HCT116 (cell line): Measurements from ENCODE around the gene CNTNAP2. TPM values are rescaled to one million over a fixed set of nuclear protein-coding genes. Genes with fewer than 3 reads are reported as not detected.

Experiments used
- ATAC-seq: fragments of 200-7000 bp; cut with Tn5 transposase; 2 replicates; pipeline ENCODE4 v1.9.1; 2020; ENCODE audit warnings: mild to moderate bottlenecking, moderate library complexity
- BruUV-seq: library from RNA; stranded (reverse); fragments of 400-500 nt; replicated peaks from 2 replicates; lab custom pipeline; 2021; lab: Mats Ljungman, UMichigan
- CTCF ChIA-PET: fragments of 300-600 bp; sonication (Branson Sonifier 250); formaldehyde crosslinking; loops from one replicate; lab custom pipeline; 2021; ENCODE audit warnings: antibody characterized with exemption; lab: Charles Lee
- POLR2A ChIA-PET: fragments of 300-600, 350-600 bp; sonication (Branson Sonifier 250); formaldehyde crosslinking; loops from one replicate; lab custom pipeline; 2021; ENCODE audit warnings: antibody characterized with exemption; lab: Charles Lee
- RAD21 ChIA-PET, 2 experiments: fragments of 300-600 bp; sonication (Branson Sonifier 250); formaldehyde crosslinking; loops; one replicate each; lab custom pipeline; 2023; ENCODE audit warnings: low total read pairs in 2 of 2; ENCODE audit not compliant: uncharacterized antibody in 2 of 2, unreplicated experiment in 2 of 2, low non-redundant PET in 1 of 2; lab: Charles Lee
- DNase-seq: peaks from one replicate; pipeline ENCODE4 v3.0.0-alpha.2; 2010; ENCODE audit warnings: low read depth, low spot score
- H2AFZ ChIP-seq: fragments of 200-600 bp; shearing (Covaris generic), sonication (generic); 2 replicates; pipeline ENCODE4 v1.6.1; 2017; ENCODE audit warnings: low read depth, mixed run types, mixed read lengths, antibody characterized with exemption, low read length; ENCODE audit not compliant: poor library complexity, severe bottlenecking
- H3K27ac ChIP-seq: 2 replicates; pipeline ENCODE4 v1.5.1; 2012; ENCODE audit warnings: low read depth, low read length
- H3K27me3 ChIP-seq: fragments of 200-600 bp; sonication (generic); 2 replicates; pipeline ENCODE4 v1.6.1; 2016; ENCODE audit warnings: mixed run types, low read length, mixed read lengths; ENCODE audit not compliant: insufficient read depth
- H3K36me3 ChIP-seq, 2 experiments: fragments of 200-500 bp in 1 of 2; fragments of 200-600 bp in 1 of 2; sonication (Bioruptor generic) in 1 of 2; sonication (generic) in 1 of 2; 2 replicates each; pipeline versions ENCODE4 v1.5.1 to v1.6.1; 2014 to 2016; ENCODE audit warnings: low read length in 2 of 2, inconsistent platforms in 1 of 2, mixed read lengths in 1 of 2, mixed run types in 1 of 2; ENCODE audit not compliant: insufficient read depth in 2 of 2, control insufficient read depth in 1 of 2
- H3K4me1 ChIP-seq, 2 experiments: fragments of 200-600 bp in 1 of 2; sonication (generic) in 1 of 2; 2 replicates each; pipeline versions ENCODE4 v1.5.1 to v1.6.1; 2012 to 2017; ENCODE audit warnings: low read length in 2 of 2, inconsistent platforms in 1 of 2, mild to moderate bottlenecking in 1 of 2, mixed read lengths in 1 of 2, mixed run types in 1 of 2, moderate library complexity in 1 of 2; ENCODE audit not compliant: insufficient read depth in 2 of 2, control insufficient read depth in 1 of 2
- H3K4me2 ChIP-seq: fragments of 200-600 bp; sonication (generic); 2 replicates; pipeline ENCODE4 v1.6.1; 2017; ENCODE audit warnings: mixed run types, low read length, mixed read lengths
- H3K4me3 ChIP-seq, 2 experiments: fragments of 200-600 bp in 1 of 2; sonication (generic) in 1 of 2; replicated peaks in 1 of 2; 2 replicates each; pipeline ENCODE4 v1.5.1; 2011 to 2016; ENCODE audit warnings: low read length in 2 of 2, control low read depth in 1 of 2, low read depth in 1 of 2, mild to moderate bottlenecking in 1 of 2, mixed read lengths in 1 of 2, mixed run types in 1 of 2
- H3K79me2 ChIP-seq: fragments of 200-600 bp; sonication (generic); 2 replicates; pipeline ENCODE4 v1.6.1; 2017; ENCODE audit warnings: mild to moderate bottlenecking, mixed run types, low read length, moderate library complexity, mixed read lengths; ENCODE audit not compliant: insufficient read depth
- H3K9ac ChIP-seq: fragments of 200-600 bp; sonication (generic); 2 replicates; pipeline ENCODE4 v1.6.1; 2016; ENCODE audit warnings: low read length, mixed read lengths
- H3K9me2 ChIP-seq: fragments of 200-600 bp; sonication (generic), shearing (Covaris generic); 2 replicates; pipeline ENCODE4 v1.6.1; 2017; ENCODE audit warnings: mixed run types, mild to moderate bottlenecking, moderate library complexity; ENCODE audit not compliant: insufficient read depth
- H3K9me3 ChIP-seq, 2 experiments: fragments of 200-500 bp in 1 of 2; fragments of 200-600 bp in 1 of 2; sonication (Bioruptor generic) in 1 of 2; sonication (generic) in 1 of 2; 2 replicates each; pipeline ENCODE4 v1.6.1; 2014 to 2017; ENCODE audit warnings: low read length in 2 of 2, mixed read lengths in 2 of 2, inconsistent platforms in 1 of 2, low read depth in 1 of 2, mild to moderate bottlenecking in 1 of 2, mixed run types in 1 of 2, moderate library complexity in 1 of 2; ENCODE audit not compliant: control insufficient read depth in 1 of 2, insufficient read depth in 1 of 2
- H4K20me1 ChIP-seq: fragments of 200-600 bp; sonication (generic), shearing (Covaris generic); 2 replicates; pipeline ENCODE4 v1.6.1; 2017; ENCODE audit warnings: mixed run types, mild to moderate bottlenecking, moderate library complexity; ENCODE audit not compliant: insufficient read depth
- POLR2AphosphoS5 ChIP-seq: IDR thresholded peaks from 2 replicates; pipeline ENCODE4 v1.6.1; 2011; ENCODE audit warnings: mild to moderate bottlenecking, low read depth, low read length, moderate library complexity
- RAD21 ChIP-seq: IDR thresholded peaks from 2 replicates; pipeline ENCODE4 v1.6.1; 2012; ENCODE audit warnings: low read depth, mild to moderate bottlenecking
- SIN3A ChIP-seq: IDR thresholded peaks from 2 replicates; pipeline ENCODE4 v1.6.1; 2012; ENCODE audit warnings: low read depth
- SRF ChIP-seq: IDR thresholded peaks from 2 replicates; pipeline ENCODE4 v1.6.1; 2012; ENCODE audit warnings: low read depth
- ZNF274 ChIP-seq: fragments of 200-500 bp; sonication (Bioruptor generic); IDR thresholded peaks from 2 replicates; pipeline ENCODE4 v1.6.1; 2014; ENCODE audit warnings: mild to moderate bottlenecking, low read depth, low read length, inconsistent platforms
- intact Hi-C: fragments of 100-400 bp; cut with micrococcal nuclease; formaldehyde crosslinking; loops from 2 replicates; pipeline ENCODE4 v1.10.0; 2022
- total RNA-seq: library from RNA; stranded (reverse); gene quantifications from one replicate; pipeline ENCODE4 v1.2.1, GENCODE V29; 2021; ENCODE audit not compliant: unreplicated experiment
- TF ChIP-seq, protein P1 (sequence below), 3 experiments: fragments of 200-600 bp in 1 of 3; sonication (generic) in 1 of 3; IDR thresholded peaks in 2 of 3; conservative IDR thresholded peaks in 1 of 3; 2 replicates each; pipeline ENCODE4 v1.5.1; 2012 to 2017; ENCODE audit warnings: low read depth in 2 of 3, low read length in 2 of 3, antibody characterized with exemption in 1 of 3, borderline replicate concordance in 1 of 3, control low read depth in 1 of 3, mild to moderate bottlenecking in 1 of 3, mixed read lengths in 1 of 3, mixed run types in 1 of 3, moderate library complexity in 1 of 3; ENCODE audit not compliant: insufficient read depth in 1 of 3
- TF ChIP-seq, protein P2 (sequence below): IDR thresholded peaks from 2 replicates; pipeline ENCODE4 v1.6.1; 2012; ENCODE audit warnings: low read depth

CNTNAP2 gene
- total RNA-seq, 1 experiment from 2014 or later: 0.37 TPM

DNA sequence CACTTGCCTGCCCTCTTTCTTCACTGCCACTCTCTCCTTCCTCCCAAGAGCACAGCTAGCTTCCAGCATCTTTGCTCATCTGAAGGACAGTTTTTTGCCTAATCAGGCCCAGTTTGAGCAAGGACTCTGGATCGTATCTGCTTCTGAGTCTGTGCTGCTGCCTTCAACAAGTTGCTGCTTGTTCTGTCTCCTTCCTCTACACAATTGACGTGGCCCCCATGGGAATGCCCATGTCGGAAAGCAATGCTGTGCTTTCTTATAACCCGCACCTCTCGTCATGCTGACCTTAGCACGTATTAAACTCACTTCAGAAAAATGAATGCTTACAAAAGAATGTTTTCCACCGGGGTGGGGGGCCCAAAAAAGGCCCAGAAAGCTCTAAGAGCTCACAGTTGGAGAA, 2149.3 kb downstream of the CNTNAP2 start:
- Histone ChIP-seq H3K9me3 (no peaks in the 10 kb centered on the region), H3K27ac (no peak overlapping the region), H4K20me1 (no peaks in the 10 kb centered on the region), H3K4me1 (peaks cover 0 to 6% of the 10 kb centered on the region in 2 experiments; a peak in 1 of 4 replicates), H3K9me2 (no peaks in the 10 kb centered on the region), H3K9ac (no peak overlapping the region), H3K27me3 (peaks cover 4% of the 10 kb centered on the region; the same call in 1 of the 2 replicates), H3K4me2 (no peak overlapping the region), H3K4me3 (no peak overlapping the region), H3K79me2 (no peaks in the 10 kb centered on the region), H3K36me3 (no peaks in the 10 kb centered on the region), H2AFZ (no peak overlapping the region)
- intact Hi-C loops: loop anchor here (1.0 to 2.0 kb wide), 2 partner anchors 263 to 700 kb away; no protein-coding TSS in a partner anchor
- BruUV-seq: no TSS peak
- TF ChIP-seq, protein P1, sequence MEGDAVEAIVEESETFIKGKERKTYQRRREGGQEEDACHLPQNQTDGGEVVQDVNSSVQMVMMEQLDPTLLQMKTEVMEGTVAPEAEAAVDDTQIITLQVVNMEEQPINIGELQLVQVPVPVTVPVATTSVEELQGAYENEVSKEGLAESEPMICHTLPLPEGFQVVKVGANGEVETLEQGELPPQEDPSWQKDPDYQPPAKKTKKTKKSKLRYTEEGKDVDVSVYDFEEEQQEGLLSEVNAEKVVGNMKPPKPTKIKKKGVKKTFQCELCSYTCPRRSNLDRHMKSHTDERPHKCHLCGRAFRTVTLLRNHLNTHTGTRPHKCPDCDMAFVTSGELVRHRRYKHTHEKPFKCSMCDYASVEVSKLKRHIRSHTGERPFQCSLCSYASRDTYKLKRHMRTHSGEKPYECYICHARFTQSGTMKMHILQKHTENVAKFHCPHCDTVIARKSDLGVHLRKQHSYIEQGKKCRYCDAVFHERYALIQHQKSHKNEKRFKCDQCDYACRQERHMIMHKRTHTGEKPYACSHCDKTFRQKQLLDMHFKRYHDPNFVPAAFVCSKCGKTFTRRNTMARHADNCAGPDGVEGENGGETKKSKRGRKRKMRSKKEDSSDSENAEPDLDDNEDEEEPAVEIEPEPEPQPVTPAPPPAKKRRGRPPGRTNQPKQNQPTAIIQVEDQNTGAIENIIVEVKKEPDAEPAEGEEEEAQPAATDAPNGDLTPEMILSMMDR (IDR thresholded peaks at IDR 0.05 in 2 of 3, conservative IDR thresholded peaks at IDR 0.05 in 1 of 3; ENCODE audit: borderline replicate concordance in 1 of 3, insufficient read depth in 1 of 3, low read depth in 2 of 3, low read length in 2 of 3): no peak
- ChIA-PET POLR2A (no interaction called here), RAD21 (no interaction called here), CTCF (interaction anchor here (1.0 to 3.3 kb wide), 7 partner anchors 24 to 741 kb away, joined by 3 to 21 read pairs (median 6); no protein-coding TSS in a partner anchor)
- DNase-seq: no peak
- ATAC-seq: no peak

DNA sequence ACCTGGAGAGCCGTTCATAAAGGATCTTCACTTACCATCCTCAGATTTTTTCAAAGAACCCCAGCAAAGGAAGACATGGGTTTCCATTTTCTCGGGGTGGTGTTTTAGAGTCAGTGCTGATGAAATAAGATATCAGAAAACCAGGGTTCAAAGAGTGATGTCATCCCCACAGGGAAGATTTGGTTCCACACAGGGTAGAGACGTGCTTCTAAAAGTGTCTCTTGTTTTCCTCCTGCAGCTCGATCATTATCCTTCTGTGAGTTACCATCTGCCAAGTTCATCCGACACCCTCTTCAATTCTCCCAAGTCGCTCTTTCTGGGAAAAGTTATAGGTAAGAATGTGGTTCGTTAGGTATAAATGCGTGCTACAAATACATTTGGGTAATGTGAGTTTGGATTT, 2150.2 kb downstream of the CNTNAP2 start:
- CTCF ChIA-PET: interaction anchor here (1.0 to 3.3 kb wide), 2 partner anchors 219 to 697 kb away, joined by 3 to 14 read pairs; no protein-coding TSS in a partner anchor
- no peaks in the 10 kb centered on the region for H3K9me3 ChIP-seq
- DNase-seq: no peak
- H3K36me3 ChIP-seq: no peaks in the 10 kb centered on the region
- H3K27ac ChIP-seq: no peak overlapping the region
- H3K4me1 ChIP-seq: peaks cover 0 to 6% of the 10 kb centered on the region in 2 experiments; a peak in 1 of 4 replicates
- POLR2A ChIA-PET: no interaction called here
- H3K79me2 ChIP-seq: no peaks in the 10 kb centered on the region
- BruUV-seq: no TSS peak
- H3K4me2 ChIP-seq: no peak overlapping the region
- H2AFZ ChIP-seq: no peak overlapping the region
- intact Hi-C loops: no loop called here
- H3K27me3 ChIP-seq: peaks cover 13% of the 10 kb centered on the region; the same call in 1 of the 2 replicates
- no peak overlapping the region for H3K9ac ChIP-seq
- TF ChIP-seq, protein P1 (IDR thresholded peaks at IDR 0.05 in 2 of 3, conservative IDR thresholded peaks at IDR 0.05 in 1 of 3; ENCODE audit: borderline replicate concordance in 1 of 3, insufficient read depth in 1 of 3, low read depth in 2 of 3, low read length in 2 of 3): no peak
- TF ChIP-seq POLR2AphosphoS5: no peak
- TF ChIP-seq SRF: no peak
- no peak for TF ChIP-seq ZNF274
- no peak for TF ChIP-seq RAD21
- TF ChIP-seq SIN3A: no peak
- TF ChIP-seq, protein P2, sequence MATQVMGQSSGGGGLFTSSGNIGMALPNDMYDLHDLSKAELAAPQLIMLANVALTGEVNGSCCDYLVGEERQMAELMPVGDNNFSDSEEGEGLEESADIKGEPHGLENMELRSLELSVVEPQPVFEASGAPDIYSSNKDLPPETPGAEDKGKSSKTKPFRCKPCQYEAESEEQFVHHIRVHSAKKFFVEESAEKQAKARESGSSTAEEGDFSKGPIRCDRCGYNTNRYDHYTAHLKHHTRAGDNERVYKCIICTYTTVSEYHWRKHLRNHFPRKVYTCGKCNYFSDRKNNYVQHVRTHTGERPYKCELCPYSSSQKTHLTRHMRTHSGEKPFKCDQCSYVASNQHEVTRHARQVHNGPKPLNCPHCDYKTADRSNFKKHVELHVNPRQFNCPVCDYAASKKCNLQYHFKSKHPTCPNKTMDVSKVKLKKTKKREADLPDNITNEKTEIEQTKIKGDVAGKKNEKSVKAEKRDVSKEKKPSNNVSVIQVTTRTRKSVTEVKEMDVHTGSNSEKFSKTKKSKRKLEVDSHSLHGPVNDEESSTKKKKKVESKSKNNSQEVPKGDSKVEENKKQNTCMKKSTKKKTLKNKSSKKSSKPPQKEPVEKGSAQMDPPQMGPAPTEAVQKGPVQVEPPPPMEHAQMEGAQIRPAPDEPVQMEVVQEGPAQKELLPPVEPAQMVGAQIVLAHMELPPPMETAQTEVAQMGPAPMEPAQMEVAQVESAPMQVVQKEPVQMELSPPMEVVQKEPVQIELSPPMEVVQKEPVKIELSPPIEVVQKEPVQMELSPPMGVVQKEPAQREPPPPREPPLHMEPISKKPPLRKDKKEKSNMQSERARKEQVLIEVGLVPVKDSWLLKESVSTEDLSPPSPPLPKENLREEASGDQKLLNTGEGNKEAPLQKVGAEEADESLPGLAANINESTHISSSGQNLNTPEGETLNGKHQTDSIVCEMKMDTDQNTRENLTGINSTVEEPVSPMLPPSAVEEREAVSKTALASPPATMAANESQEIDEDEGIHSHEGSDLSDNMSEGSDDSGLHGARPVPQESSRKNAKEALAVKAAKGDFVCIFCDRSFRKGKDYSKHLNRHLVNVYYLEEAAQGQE: no peak
- TF ChIP-seq, all 23 proteins: peak for 0
- no peaks in the 10 kb centered on the region for H3K9me2 ChIP-seq
- H3K4me3 ChIP-seq: no peak overlapping the region
- H4K20me1 ChIP-seq: no peaks in the 10 kb centered on the region
- RAD21 ChIA-PET: interaction anchor here in 1 of 2 experiments (0.5 kb wide), 1 partner anchor 833 kb away, joined by 3 read pairs; no protein-coding TSS in a partner anchor
- ATAC-seq: no peak
